A673 (cell line): Measurements from ENCODE around the gene MAML2. TPM values are rescaled to one million over a fixed set of nuclear protein-coding genes. Genes with fewer than 3 reads are reported as not detected.

Experiments
- BruUV-seq: library from RNA; stranded (reverse); fragments of 400-500 nt; replicated peaks from 2 replicates; lab custom pipeline; 2021; lab: Mats Ljungman, UMichigan
- CTCF ChIA-PET: fragments of 300-600 bp; sonication (Branson Sonifier 250); formaldehyde crosslinking; loops from one replicate; lab custom pipeline; 2022; ENCODE audit warnings: antibody characterized with exemption; lab: Charles Lee
- POLR2A ChIA-PET: fragments of 300-600 bp; sonication (Branson Sonifier 250); formaldehyde crosslinking; loops from one replicate; lab custom pipeline; 2022; ENCODE audit warnings: antibody characterized with exemption; ENCODE audit not compliant: low non-redundant PET; lab: Charles Lee
- DNase-seq: peaks from one replicate; pipeline ENCODE4 v3.0.0-alpha.2; 2015; ENCODE audit warnings: low spot score
- H3K27ac ChIP-seq: fragments of 200-600 bp; sonication (generic); 2 replicates; pipeline ENCODE4 v1.5.1; 2016; ENCODE audit warnings: mixed run types, low read depth, mild to moderate bottlenecking, mixed read lengths, antibody characterized with exemption, low read length; ENCODE audit not compliant: poor library complexity, severe bottlenecking
- H3K27me3 ChIP-seq: fragments of 200-600 bp; sonication (generic); replicated peaks from 2 replicates; pipeline ENCODE4 v1.6.1; 2017; ENCODE audit warnings: mixed run types, low read depth, mild to moderate bottlenecking, mixed read lengths, antibody characterized with exemption, low read length; ENCODE audit not compliant: insufficient read depth, poor library complexity
- H3K36me3 ChIP-seq: fragments of 200-600 bp; sonication (generic); 2 replicates; pipeline ENCODE4 v1.6.1; 2016; ENCODE audit warnings: mixed run types, mild to moderate bottlenecking, mixed read lengths, antibody characterized with exemption, low read length; ENCODE audit not compliant: insufficient read depth, poor library complexity, severe bottlenecking
- H3K4me1 ChIP-seq: fragments of 200-600 bp; sonication (generic); 2 replicates; pipeline ENCODE4 v1.6.1; 2017; ENCODE audit warnings: mixed run types, mild to moderate bottlenecking, mixed read lengths, antibody characterized with exemption, low read length; ENCODE audit not compliant: insufficient read depth, poor library complexity, severe bottlenecking
- H3K4me3 ChIP-seq: fragments of 200-600 bp; sonication (generic); 2 replicates; pipeline ENCODE4 v1.5.1; 2016; ENCODE audit warnings: low read depth, mixed run types, mild to moderate bottlenecking, mixed read lengths, low read length; ENCODE audit not compliant: poor library complexity, severe bottlenecking
- H3K9me3 ChIP-seq: fragments of 200-600 bp; sonication (generic); 2 replicates; pipeline ENCODE4 v1.6.1; 2016; ENCODE audit warnings: mixed run types, low read depth, mild to moderate bottlenecking, mixed read lengths, antibody characterized with exemption, low read length; ENCODE audit not compliant: poor library complexity, severe bottlenecking
- EZH2 ChIP-seq: fragments of 200-600 bp; sonication (generic); IDR thresholded peaks from 2 replicates; pipeline ENCODE4 v1.6.1; 2017; ENCODE audit warnings: borderline replicate concordance, low read depth, mild to moderate bottlenecking, mixed read lengths, antibody characterized with exemption, low read length; ENCODE audit not compliant: poor library complexity, severe bottlenecking
- intact Hi-C: fragments of 100-400 bp; cut with micrococcal nuclease; formaldehyde crosslinking; loops from one replicate; pipeline ENCODE4 v1.10.0; 2022; ENCODE audit not compliant: unreplicated experiment
- total RNA-seq: library from RNA; stranded (reverse); gene quantifications from 2 replicates; pipeline ENCODE4 v1.2.3, GENCODE V29; 2021
- TF ChIP-seq, protein P1 (sequence below): fragments of 300-800, 200-600 bp; sonication (generic); conservative IDR thresholded peaks from 2 replicates; pipeline ENCODE4 v1.5.1; 2017; ENCODE audit warnings: low read depth, mild to moderate bottlenecking, antibody characterized with exemption, low read length, moderate library complexity, mixed read lengths

The MAML2 gene
- total RNA-seq, 1 experiment from 2014 or later = 6.4 TPM

DNA sequence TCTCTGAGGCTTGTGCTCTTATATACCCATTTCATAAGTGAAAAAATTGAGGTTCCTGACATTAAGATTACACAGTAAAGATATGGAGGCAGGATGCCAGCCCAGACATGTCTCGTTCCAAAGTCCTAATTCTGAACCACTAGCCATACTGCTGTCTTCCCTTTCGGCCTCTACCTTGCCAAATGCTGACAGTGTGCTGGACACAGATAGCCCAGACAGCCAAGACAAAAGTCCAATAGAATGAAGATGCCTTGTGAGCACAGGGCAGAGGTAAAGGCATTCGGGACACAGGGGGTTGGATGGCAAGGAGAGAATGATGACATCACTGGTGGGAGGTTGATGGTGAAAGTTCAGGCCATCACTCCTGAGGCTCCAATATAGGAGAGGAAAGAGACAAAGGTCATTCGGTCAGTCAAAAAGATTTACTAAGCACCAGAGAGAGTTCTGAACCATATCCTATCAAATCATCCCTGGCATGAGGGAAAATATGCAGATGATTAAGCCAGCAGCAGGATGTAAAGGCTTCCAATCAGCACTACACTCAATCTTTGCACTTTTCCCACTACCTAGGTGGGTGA, 245.1 kb downstream of the MAML2 start:
- CTCF ChIA-PET = no interaction called here
- no peaks in the 10 kb centered on the region for H3K9me3 ChIP-seq
- POLR2A ChIA-PET = no interaction called here
- H3K4me3 ChIP-seq = no peak overlapping the region
- TF ChIP-seq EZH2 = no peak
- TF ChIP-seq, protein P1, sequence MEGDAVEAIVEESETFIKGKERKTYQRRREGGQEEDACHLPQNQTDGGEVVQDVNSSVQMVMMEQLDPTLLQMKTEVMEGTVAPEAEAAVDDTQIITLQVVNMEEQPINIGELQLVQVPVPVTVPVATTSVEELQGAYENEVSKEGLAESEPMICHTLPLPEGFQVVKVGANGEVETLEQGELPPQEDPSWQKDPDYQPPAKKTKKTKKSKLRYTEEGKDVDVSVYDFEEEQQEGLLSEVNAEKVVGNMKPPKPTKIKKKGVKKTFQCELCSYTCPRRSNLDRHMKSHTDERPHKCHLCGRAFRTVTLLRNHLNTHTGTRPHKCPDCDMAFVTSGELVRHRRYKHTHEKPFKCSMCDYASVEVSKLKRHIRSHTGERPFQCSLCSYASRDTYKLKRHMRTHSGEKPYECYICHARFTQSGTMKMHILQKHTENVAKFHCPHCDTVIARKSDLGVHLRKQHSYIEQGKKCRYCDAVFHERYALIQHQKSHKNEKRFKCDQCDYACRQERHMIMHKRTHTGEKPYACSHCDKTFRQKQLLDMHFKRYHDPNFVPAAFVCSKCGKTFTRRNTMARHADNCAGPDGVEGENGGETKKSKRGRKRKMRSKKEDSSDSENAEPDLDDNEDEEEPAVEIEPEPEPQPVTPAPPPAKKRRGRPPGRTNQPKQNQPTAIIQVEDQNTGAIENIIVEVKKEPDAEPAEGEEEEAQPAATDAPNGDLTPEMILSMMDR = no peak
- H3K36me3 ChIP-seq = no peaks in the 10 kb centered on the region
- DNase-seq = no peak
- no TSS peak for BruUV-seq
- H3K4me1 ChIP-seq = peaks cover 25% of the 10 kb centered on the region
- intact Hi-C loops = no loop called here
- H3K27ac ChIP-seq = no peak overlapping the region
- H3K27me3 ChIP-seq = no peaks in the 10 kb centered on the region

DNA sequence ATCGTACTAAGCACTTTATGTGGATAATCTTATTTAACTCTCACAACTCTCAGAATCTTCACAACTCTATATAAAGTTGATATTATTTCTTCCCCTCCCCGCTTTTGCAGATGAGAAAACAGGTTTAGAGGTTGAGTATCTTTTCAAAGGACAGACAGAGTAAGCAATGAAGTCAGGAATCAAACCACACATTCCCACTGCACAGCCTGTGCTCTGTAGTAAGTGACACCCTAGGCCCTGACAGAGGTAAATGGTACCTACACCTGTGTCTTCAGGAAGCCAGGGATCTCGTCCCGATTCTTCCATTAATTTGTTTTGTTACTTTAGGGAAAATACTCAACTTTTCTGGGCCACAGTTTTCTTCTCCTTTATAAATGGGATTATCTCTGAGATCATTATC, 246.6 kb downstream of the MAML2 start:
- CTCF ChIA-PET = no interaction called here

DNA sequence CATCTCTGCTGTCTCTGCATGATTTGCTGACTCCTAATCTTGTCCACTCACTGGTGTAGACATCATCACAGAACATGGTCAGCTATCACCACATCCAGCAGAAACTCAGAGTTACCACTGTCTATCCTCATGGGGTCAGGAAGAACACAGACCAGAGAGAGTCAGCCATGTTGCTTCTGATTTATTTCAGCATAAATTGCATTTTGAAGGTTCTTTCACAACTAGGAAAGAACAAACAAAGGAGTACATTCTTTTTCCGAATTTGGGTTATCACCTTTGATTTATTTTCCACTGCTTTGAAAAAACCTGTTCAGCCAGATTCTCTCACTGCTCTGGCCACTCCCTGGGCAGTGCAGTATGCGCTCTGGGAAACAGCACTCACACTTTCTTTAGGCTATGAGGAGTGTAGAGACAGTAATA, 247.1 kb downstream of the MAML2 start:
- no TSS peak for BruUV-seq
- no peak overlapping the region for H3K4me3 ChIP-seq
- H3K27ac ChIP-seq = no peak overlapping the region
- no peaks in the 10 kb centered on the region for H3K27me3 ChIP-seq
- DNase-seq = no peak
- H3K36me3 ChIP-seq = no peaks in the 10 kb centered on the region
- peaks cover 25% of the 10 kb centered on the region for H3K4me1 ChIP-seq
- CTCF ChIA-PET = no interaction called here
- POLR2A ChIA-PET = no interaction called here
- intact Hi-C loops = no loop called here
- H3K9me3 ChIP-seq = no peaks in the 10 kb centered on the region
- no peak for TF ChIP-seq EZH2
- TF ChIP-seq, protein P1 = no peak

More for the DNA sequence above, 246.6 kb downstream of the MAML2 start:
- intact Hi-C loops = no loop called here
- Histone ChIP-seq H3K36me3 (no peaks in the 10 kb centered on the region), H3K27me3 (no peaks in the 10 kb centered on the region), H3K27ac (no peak overlapping the region), H3K4me3 (no peak overlapping the region), H3K9me3 (no peaks in the 10 kb centered on the region), H3K4me1 (peaks cover 25% of the 10 kb centered on the region)
- DNase-seq = no peak
- BruUV-seq = no TSS peak
- POLR2A ChIA-PET = no interaction called here
- TF ChIP-seq, protein P1 = no peak
- TF ChIP-seq EZH2 = no peak
